ENCODE measurements around the gene MCM9. TPM values are rescaled to one million over a fixed set of nuclear protein-coding genes. Genes with fewer than 3 reads are reported as not detected.
A peak's percentile ranks its signal among the peaks of the same experiment; 100 is the strongest.

MCM9 gene
- total RNA-seq, 6 experiments from 2014 or later, result 4.3 to 7.6 (median 6.9) TPM

GRCh38 chr6:118894425-118895260 lies 40.3 kb downstream of the MCM9 start:
- peak; percentile 52 to 71 (median 68) for ATAC-seq
- no peaks in the 10 kb centered on the region for H3K36me3 ChIP-seq
- intact Hi-C loops (cut with DNase I), result no loop called here
- no peaks in the 10 kb centered on the region for H3K27me3 ChIP-seq
- H3K9me3 ChIP-seq, result no peaks in the 10 kb centered on the region
- peak; percentile 68 to 78 (median 77) for DNase-seq
- H3K4me3 ChIP-seq, result peak overlapping the region; percentile 83 to 89 (median 87)
- H3K4me1 ChIP-seq, result peaks cover 0 to 17% (median 3%) of the 10 kb centered on the region in 4 donors
- H3K27ac ChIP-seq, result peak overlapping the region; percentile 78 to 95 (median 92)
- 0% methylated on average over 10 of the region's 102 CpGs for WGBS (ENCODE audit: insufficient coverage, low coverage, low lambda C conversion rate, missing lambda C conversion rate)
- TF ChIP-seq CTCF (IDR thresholded peaks at IDR 0.05) (no peak), POLR2A (IDR thresholded peaks at IDR 0.05) (peak; percentile 41)

- 1% methylated on average over 46 of the region's 51 CpGs for WGBS (ENCODE audit: insufficient coverage, low coverage, low lambda C conversion rate, missing lambda C conversion rate)
These were observed 41.0 kb downstream of the MCM9 start, which contains the start of gene ASF1A for GRCh38 chr6:118893807-118894424. Gene ASF1A, plus strand, starts transcription at chr6:118894152. Its CDS starts 262 bp downstream, at chr6:118894414.

GRCh38 chr6:118893064-118893806 lies 41.7 kb downstream of the MCM9 start:
- no peaks in the 10 kb centered on the region for H3K36me3 ChIP-seq
- DNase-seq (peak in 1 of 3 donors; percentile 49), ATAC-seq (peak; percentile 5 to 31 (median 10))
- peak overlapping the region; percentile 51 to 92 (median 85) for H3K27ac ChIP-seq
- intact Hi-C loops (cut with DNase I), result no loop called here
- H3K4me3 ChIP-seq, result peak overlapping the region; percentile 51 to 87 (median 83)
- WGBS (ENCODE audit: insufficient coverage, low coverage, low lambda C conversion rate, missing lambda C conversion rate), result under 1% methylated on average over 18 of the region's 18 CpGs
- TF ChIP-seq CTCF (IDR thresholded peaks at IDR 0.05) (no peak), POLR2A (IDR thresholded peaks at IDR 0.05) (no peak)
- H3K9me3 ChIP-seq, result no peaks in the 10 kb centered on the region
- H3K4me1 ChIP-seq, result peaks cover 0 to 17% (median 3%) of the 10 kb centered on the region in 4 donors
- no peaks in the 10 kb centered on the region for H3K27me3 ChIP-seq

More at GRCh38 chr6:118893807-118894424, 41.0 kb downstream of the MCM9 start, which contains the start of gene ASF1A:
- ATAC-seq (peak; percentile 90 to 95 (median 91)), DNase-seq (peak; percentile 95 to 98 (median 97))
- Histone ChIP-seq H3K27ac (peak within 1 kb of the TSS; percentile 85 to 95 (median 92)), H3K36me3 (no peaks in the 10 kb centered on the region), H3K4me1 (peaks cover 0 to 17% (median 3%) of the 10 kb centered on the region in 4 donors), H3K27me3 (no peaks in the 10 kb centered on the region), H3K9me3 (no peaks in the 10 kb centered on the region), H3K4me3 (peak within 1 kb of the TSS; percentile 83 to 89 (median 87))
- intact Hi-C loops (cut with DNase I), result no loop called here
- TF ChIP-seq POLR2A (IDR thresholded peaks at IDR 0.05), result peak; percentile 90
- peak; percentile 48 to 62 (median 56) for TF ChIP-seq CTCF (IDR thresholded peaks at IDR 0.05)

GRCh38 chr6:118892355-118892991 lies 42.5 kb downstream of the MCM9 start:
- Histone ChIP-seq H3K4me1 (peaks cover 0 to 13% (median 3%) of the 10 kb centered on the region in 4 donors), H3K27me3 (no peaks in the 10 kb centered on the region), H3K27ac (peak overlapping the region; percentile 51 to 92 (median 85)), H3K4me3 (peak overlapping the region; percentile 51 to 87 (median 83)), H3K9me3 (no peaks in the 10 kb centered on the region), H3K36me3 (no peaks in the 10 kb centered on the region)
- WGBS (ENCODE audit: insufficient coverage, low coverage, low lambda C conversion rate, missing lambda C conversion rate), result 26% methylated on average over 6 of the region's 6 CpGs
- TF ChIP-seq CTCF (IDR thresholded peaks at IDR 0.05) (no peak), POLR2A (IDR thresholded peaks at IDR 0.05) (no peak)
- DNase-seq (no peak), ATAC-seq (no peak)
- intact Hi-C loops (cut with DNase I), result no loop called here

All from right lobe of liver (tissue), 6 donors.